K562 (cell line): Measurements from ENCODE around the gene TMCC2. TPM values are rescaled to one million over a fixed set of nuclear protein-coding genes. Genes with fewer than 3 reads are reported as not detected.

Experiments
- ATAC-seq: fragments of 200-7000 bp; cut with Tn5 transposase; 3 replicates; pipeline ENCODE4 v1.9.1; 2020; ENCODE audit warnings: moderate library complexity
- BruUV-seq: library from RNA; stranded (reverse); fragments of 400-500 nt; replicated peaks from 2 replicates; lab custom pipeline; 2021; lab: Mats Ljungman, UMichigan
- CTCF ChIA-PET: fragments of 300-600 bp; formaldehyde crosslinking; extraction: SDS; loops from one replicate; lab custom pipeline; 2021; ENCODE audit warnings: low intra/inter-chr PET ratio; lab: Yijun Ruan, JAX
- POLR2A ChIA-PET: fragments of 300-600, 350-650 bp; sonication (Branson Sonifier 250); formaldehyde crosslinking; extraction: SDS; loops from one replicate; lab custom pipeline; 2021; ENCODE audit warnings: antibody characterized with exemption, inconsistent platforms; lab: Yijun Ruan, JAX
- DNase-seq, 4 experiments: peaks; one replicate each; pipeline versions ENCODE4 v3.0.0 to v3.0.0-alpha.2; 2011 to 2018; ENCODE audit warnings: low spot score in 3 of 4, mixed read lengths in 3 of 4; ENCODE audit errors: extremely low read depth in 1 of 4
- FAIRE-seq: peaks from 2 replicates; lab custom pipeline; 2011; peaks lifted over from hg19 to GRCh38; lab: Jason Lieb, UNC
- H2AFZ ChIP-seq: 2 replicates; pipeline ENCODE4 v1.6.0; 2011; ENCODE audit warnings: low read depth, low read length, control low read depth, inconsistent platforms
- H3K27ac ChIP-seq: fragments of 200-600 bp; 3 replicates; pipeline ENCODE4 v1.8.0; 2011; ENCODE audit warnings: low read depth, mild to moderate bottlenecking, control low read depth, inconsistent platforms, low read length, moderate library complexity, mixed read lengths; ENCODE audit errors: extremely low read depth
- H3K27me3 ChIP-seq, 2 experiments: fragments of 300-600 bp in 1 of 2; 2 replicates in 1 of 2; 3 replicates in 1 of 2; pipeline versions ENCODE4 v1.6.0 to v1.8.0; 2011; ENCODE audit warnings: inconsistent platforms in 2 of 2, low read length in 2 of 2, mild to moderate bottlenecking in 1 of 2, mixed read lengths in 1 of 2, moderate library complexity in 1 of 2; ENCODE audit not compliant: control insufficient read depth in 2 of 2, insufficient read depth in 2 of 2
- H3K36me3 ChIP-seq: fragments of 300-600 bp; 3 replicates; pipeline ENCODE4 v1.8.0; 2011; ENCODE audit warnings: mild to moderate bottlenecking, low read length, inconsistent platforms; ENCODE audit not compliant: control insufficient read depth, insufficient read depth
- H3K4me1 ChIP-seq, 2 experiments: fragments of 200-600 bp in 1 of 2; replicated peaks in 1 of 2; 2 replicates in 1 of 2; 3 replicates in 1 of 2; pipeline versions ENCODE4 v1.5.1 to v1.8.0; 2011; ENCODE audit warnings: inconsistent platforms in 2 of 2, low read length in 2 of 2, mild to moderate bottlenecking in 1 of 2, mixed read lengths in 1 of 2, moderate library complexity in 1 of 2; ENCODE audit not compliant: control insufficient read depth in 2 of 2, insufficient read depth in 2 of 2
- H3K4me2 ChIP-seq: 2 replicates; pipeline ENCODE4 v1.6.1; 2011; ENCODE audit warnings: low read length, control low read depth, inconsistent platforms, mixed read lengths; ENCODE audit not compliant: insufficient read depth
- H3K4me3 ChIP-seq: fragments of 200-600 bp; sonication (generic), shearing (Covaris generic); 2 replicates; pipeline ENCODE4 v1.5.1; 2016; ENCODE audit warnings: control low read depth, inconsistent platforms
- H3K79me2 ChIP-seq: fragments of 200-600 bp; 3 replicates; pipeline ENCODE4 v1.8.0; 2011; ENCODE audit warnings: low read length, inconsistent platforms; ENCODE audit not compliant: control insufficient read depth, insufficient read depth
- H3K9ac ChIP-seq, 2 experiments: 2 replicates each; pipeline versions ENCODE4 v1.6.0 to v1.6.1; 2011; ENCODE audit warnings: low read depth in 2 of 2, low read length in 2 of 2, control low read depth in 1 of 2, inconsistent platforms in 1 of 2, mild to moderate bottlenecking in 1 of 2, mixed read lengths in 1 of 2; ENCODE audit not compliant: insufficient read depth in 1 of 2
- H3K9me1 ChIP-seq: one replicate; pipeline ENCODE4 v1.6.0; 2011; ENCODE audit warnings: inconsistent platforms, mild to moderate bottlenecking, low read length, moderate library complexity; ENCODE audit not compliant: control insufficient read depth, insufficient read depth
- H3K9me3 ChIP-seq: replicated peaks from 2 replicates; pipeline ENCODE4 v1.5.1; 2011; ENCODE audit warnings: low read depth, low read length, inconsistent platforms; ENCODE audit not compliant: control insufficient read depth, insufficient read depth
- H4K20me1 ChIP-seq: replicated peaks from 2 replicates; pipeline ENCODE4 v1.6.1; 2011; ENCODE audit warnings: low read length, inconsistent platforms, mixed read lengths; ENCODE audit not compliant: control insufficient read depth, insufficient read depth
- EHMT2 ChIP-seq: fragments of 450-650 bp; IDR thresholded peaks from 2 replicates; pipeline ENCODE4 v1.6.1; 2018; ENCODE audit warnings: antibody characterized with exemption
- WGBS: fragments of 100-300 bp; shearing (Covaris generic); methylation state at CpG from one replicate; pipeline ENCODE4 v1.1.6; 2016; ENCODE audit warnings: low coverage, mixed read lengths; ENCODE audit not compliant: insufficient coverage; ENCODE audit errors: missing lambda C conversion rate; 5-methylcytosine and 5-hydroxymethylcytosine counted together
- in situ Hi-C: fragments of 300-500 bp; cut with MboI; formaldehyde crosslinking; loops from 4 replicates; pipeline ENCODE4 v1.15.0; 2018; ENCODE audit warnings: inconsistent platforms, mixed read lengths
- intact Hi-C: fragments of 100-400 bp; cut with micrococcal nuclease; formaldehyde crosslinking; loops from 2 replicates; pipeline ENCODE4 v1.14.2; 2022
- polyA plus RNA-seq, 8 experiments: library from polyadenylated mRNA; depleted of rRNA in 4 of 8; stranded (reverse) in 5 of 8; unstranded in 3 of 8; fragments of >200 nt; fragmentation: Nextera tagmentation in 2 of 8; fragmentation: Illumina TruSeq in 1 of 8; extraction: Ambion mirVana in 2 of 8; extraction: Trizol in 1 of 8; gene quantifications; 2 replicates each; pipeline versions ENCODE4 v1.2.1 to v1.2.3, GENCODE V29; 2011 to 2014; ENCODE audit warnings: inconsistent platforms in 1 of 8, missing spikeins in 1 of 8
- total RNA-seq, 7 experiments: library from RNA; depleted of rRNA in 6 of 7; stranded (reverse); fragments of >200 nt in 6 of 7; fragmentation: Illumina TruSeq in 2 of 7; extraction: Trizol in 2 of 7; gene quantifications; 2 replicates each; pipeline versions ENCODE4 v1.2.1 to v1.2.3, GENCODE V29; 2011 to 2021; ENCODE audit warnings: low replicate concordance in 1 of 7
- TF ChIP-seq, protein P1 (sequence below): fragments of 150-350 bp; IDR thresholded peaks from 2 replicates; pipeline ENCODE4 v1.6.1; 2014; ENCODE audit warnings: low read depth, mild to moderate bottlenecking, low read length, borderline replicate concordance
- TF ChIP-seq, protein P2 (sequence below): sonication (generic); formaldehyde crosslinking; IDR thresholded peaks from 2 replicates; pipeline ENCODE4 v1.8.1; 2023; ENCODE audit warnings: mild to moderate bottlenecking, missing genetic modification reagents
- TF ChIP-seq, protein P3 (sequence below): fragments of 450-650 bp; conservative IDR thresholded peaks from 2 replicates; pipeline ENCODE4 v1.6.1; 2016; ENCODE audit warnings: missing genetic modification characterization, low read depth, mild to moderate bottlenecking, control low read depth, missing compliant biosample characterization

TMCC2 gene
- total and polyA plus RNA-seq, 9 of the 15 experiments (the other 6 are each of a cell fraction or from before 2014, with no cell fraction given), result 0.06 to 1.8 (median 0.98) TPM

DNA sequence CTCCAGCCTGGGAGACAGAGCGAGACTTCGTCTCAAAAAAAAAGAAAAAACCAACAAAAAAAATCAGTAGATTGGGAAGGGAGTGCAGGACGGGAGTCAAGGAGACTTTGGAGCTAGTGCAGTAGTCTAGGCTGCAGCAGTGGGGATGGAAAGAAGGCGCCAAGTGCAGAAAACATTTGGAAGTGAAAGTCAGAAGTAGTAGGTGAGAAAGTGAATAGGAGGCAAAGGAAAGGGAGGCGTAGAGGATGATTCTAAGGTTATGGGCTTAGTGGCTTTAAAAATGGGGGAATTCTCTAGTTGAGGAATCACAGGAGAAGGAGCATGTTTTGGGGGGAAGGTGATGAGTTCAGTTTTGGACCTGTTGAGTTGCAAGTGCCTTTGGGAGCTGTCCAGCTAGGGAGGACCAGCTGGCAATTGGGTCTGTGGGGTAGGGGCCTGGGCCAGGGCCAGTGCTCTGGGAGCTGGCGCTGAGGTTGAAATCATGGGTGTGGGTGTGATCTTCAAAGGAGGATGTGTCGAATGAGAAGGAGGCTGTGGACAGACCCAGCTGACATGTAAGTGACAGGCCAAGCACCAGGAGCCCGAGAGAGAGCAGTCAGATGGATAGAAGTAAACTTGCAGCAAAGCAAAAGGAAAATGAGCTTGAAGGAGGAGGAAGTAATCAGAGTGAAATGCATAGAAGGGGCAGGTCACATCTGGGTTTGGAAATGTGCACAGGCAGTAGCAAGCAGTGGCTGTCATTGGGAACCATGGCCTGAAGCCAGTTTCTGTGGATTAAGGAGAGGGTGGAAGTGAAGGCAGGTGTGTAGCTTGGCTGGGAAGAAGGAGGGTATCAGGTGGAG lies 15.8 kb downstream of the TMCC2 start (continued):
- TF ChIP-seq, protein P1, sequence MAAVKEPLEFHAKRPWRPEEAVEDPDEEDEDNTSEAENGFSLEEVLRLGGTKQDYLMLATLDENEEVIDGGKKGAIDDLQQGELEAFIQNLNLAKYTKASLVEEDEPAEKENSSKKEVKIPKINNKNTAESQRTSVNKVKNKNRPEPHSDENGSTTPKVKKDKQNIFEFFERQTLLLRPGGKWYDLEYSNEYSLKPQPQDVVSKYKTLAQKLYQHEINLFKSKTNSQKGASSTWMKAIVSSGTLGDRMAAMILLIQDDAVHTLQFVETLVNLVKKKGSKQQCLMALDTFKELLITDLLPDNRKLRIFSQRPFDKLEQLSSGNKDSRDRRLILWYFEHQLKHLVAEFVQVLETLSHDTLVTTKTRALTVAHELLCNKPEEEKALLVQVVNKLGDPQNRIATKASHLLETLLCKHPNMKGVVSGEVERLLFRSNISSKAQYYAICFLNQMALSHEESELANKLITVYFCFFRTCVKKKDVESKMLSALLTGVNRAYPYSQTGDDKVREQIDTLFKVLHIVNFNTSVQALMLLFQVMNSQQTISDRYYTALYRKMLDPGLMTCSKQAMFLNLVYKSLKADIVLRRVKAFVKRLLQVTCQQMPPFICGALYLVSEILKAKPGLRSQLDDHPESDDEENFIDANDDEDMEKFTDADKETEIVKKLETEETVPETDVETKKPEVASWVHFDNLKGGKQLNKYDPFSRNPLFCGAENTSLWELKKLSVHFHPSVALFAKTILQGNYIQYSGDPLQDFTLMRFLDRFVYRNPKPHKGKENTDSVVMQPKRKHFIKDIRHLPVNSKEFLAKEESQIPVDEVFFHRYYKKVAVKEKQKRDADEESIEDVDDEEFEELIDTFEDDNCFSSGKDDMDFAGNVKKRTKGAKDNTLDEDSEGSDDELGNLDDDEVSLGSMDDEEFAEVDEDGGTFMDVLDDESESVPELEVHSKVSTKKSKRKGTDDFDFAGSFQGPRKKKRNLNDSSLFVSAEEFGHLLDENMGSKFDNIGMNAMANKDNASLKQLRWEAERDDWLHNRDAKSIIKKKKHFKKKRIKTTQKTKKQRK, result no peak
- peak; percentile 65; the same call in 1 of the 2 replicates for TF ChIP-seq EHMT2

DNA sequence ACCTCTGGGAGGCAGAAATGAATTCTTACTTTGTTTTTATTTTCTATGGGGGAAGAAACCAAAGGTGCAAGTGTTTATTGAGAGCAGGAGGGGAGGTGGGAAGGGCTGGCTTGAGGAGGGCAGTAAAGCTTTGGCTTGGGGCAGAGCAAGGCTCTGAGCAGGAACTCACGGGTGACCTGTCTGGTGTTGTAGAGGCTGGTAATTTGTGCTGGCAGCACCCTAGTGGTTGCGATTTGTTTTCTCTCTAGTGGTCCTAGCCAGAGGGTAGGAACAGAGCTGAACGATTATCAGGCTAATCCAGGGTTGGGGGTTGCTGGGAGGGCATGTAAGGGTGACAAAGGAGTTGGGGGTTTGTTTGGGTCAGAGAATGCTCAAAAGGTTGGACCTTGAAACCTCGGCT lies 16.6 kb downstream of the TMCC2 start:
- TF ChIP-seq, protein P2, sequence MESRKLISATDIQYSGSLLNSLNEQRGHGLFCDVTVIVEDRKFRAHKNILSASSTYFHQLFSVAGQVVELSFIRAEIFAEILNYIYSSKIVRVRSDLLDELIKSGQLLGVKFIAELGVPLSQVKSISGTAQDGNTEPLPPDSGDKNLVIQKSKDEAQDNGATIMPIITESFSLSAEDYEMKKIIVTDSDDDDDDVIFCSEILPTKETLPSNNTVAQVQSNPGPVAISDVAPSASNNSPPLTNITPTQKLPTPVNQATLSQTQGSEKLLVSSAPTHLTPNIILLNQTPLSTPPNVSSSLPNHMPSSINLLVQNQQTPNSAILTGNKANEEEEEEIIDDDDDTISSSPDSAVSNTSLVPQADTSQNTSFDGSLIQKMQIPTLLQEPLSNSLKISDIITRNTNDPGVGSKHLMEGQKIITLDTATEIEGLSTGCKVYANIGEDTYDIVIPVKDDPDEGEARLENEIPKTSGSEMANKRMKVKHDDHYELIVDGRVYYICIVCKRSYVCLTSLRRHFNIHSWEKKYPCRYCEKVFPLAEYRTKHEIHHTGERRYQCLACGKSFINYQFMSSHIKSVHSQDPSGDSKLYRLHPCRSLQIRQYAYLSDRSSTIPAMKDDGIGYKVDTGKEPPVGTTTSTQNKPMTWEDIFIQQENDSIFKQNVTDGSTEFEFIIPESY (CRISPR knock-in tag), result peak; percentile 63; the same call in 1 of the 2 replicates
- TF ChIP-seq, protein P3, sequence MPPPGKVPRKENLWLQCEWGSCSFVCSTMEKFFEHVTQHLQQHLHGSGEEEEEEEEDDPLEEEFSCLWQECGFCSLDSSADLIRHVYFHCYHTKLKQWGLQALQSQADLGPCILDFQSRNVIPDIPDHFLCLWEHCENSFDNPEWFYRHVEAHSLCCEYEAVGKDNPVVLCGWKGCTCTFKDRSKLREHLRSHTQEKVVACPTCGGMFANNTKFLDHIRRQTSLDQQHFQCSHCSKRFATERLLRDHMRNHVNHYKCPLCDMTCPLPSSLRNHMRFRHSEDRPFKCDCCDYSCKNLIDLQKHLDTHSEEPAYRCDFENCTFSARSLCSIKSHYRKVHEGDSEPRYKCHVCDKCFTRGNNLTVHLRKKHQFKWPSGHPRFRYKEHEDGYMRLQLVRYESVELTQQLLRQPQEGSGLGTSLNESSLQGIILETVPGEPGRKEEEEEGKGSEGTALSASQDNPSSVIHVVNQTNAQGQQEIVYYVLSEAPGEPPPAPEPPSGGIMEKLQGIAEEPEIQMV, result no peak
- TF ChIP-seq, all 486 proteins: peak for 1
- intact Hi-C loops (no loop called here), in situ Hi-C loops (no loop called here)
- POLR2A ChIA-PET, result interaction anchor here (0.5 to 3.6 kb wide), 3 partner anchors 10 to 20 kb away, joined by 3 to 21 read pairs (median 19); partner anchors contain the start of gene TMCC2
- H3K79me2 ChIP-seq, result no peaks in the 10 kb centered on the region
- peaks cover 20 to 23% of the 10 kb centered on the region in 2 experiments for H3K4me1 ChIP-seq
- no peaks in the 10 kb centered on the region for H3K9me1 ChIP-seq
- H3K4me3 ChIP-seq, result no peak overlapping the region
- ATAC-seq, result no peak
- H2AFZ ChIP-seq, result no peak overlapping the region
- no peaks in the 10 kb centered on the region for H3K9me3 ChIP-seq
- H3K27ac ChIP-seq, result no peak overlapping the region
- H3K27me3 ChIP-seq, result peaks cover 0 to 22% of the 10 kb centered on the region in 2 experiments; a peak in 2 of 5 replicates
- no peak overlapping the region for H3K4me2 ChIP-seq
- no peak overlapping the region for H3K9ac ChIP-seq
- BruUV-seq, result no TSS peak
- DNase-seq, result no peak
- H3K36me3 ChIP-seq, result no peaks in the 10 kb centered on the region
- CTCF ChIA-PET, result no interaction called here
- no peak for FAIRE-seq
- H4K20me1 ChIP-seq, result no peaks in the 10 kb centered on the region; the same call in 1 of the 2 replicates
- WGBS, result 9% methylated on average over 4 of the region's 4 CpGs
